ENCODE results near the gene DOC2A.
A peak's percentile ranks its signal among the peaks of the same experiment; 100 is the strongest.

The DOC2A gene

GRCh38 chr16:29995324-29995910 lies 15.4 kb downstream of the DOC2A start, which contains the start of gene HIRIP3:
Gene HIRIP3 (minus strand): TSS chr16:29995617. CDS start chr16:29995605, 12 bp downstream.
- DNase-seq (ENCODE audit: low read depth), result peak; percentile 92
- peak within 1 kb of the TSS; percentile 83 for H3K4me3 ChIP-seq (ENCODE audit: low read depth, low read length)
- TF ChIP-seq CTCF (IDR thresholded peaks at IDR 0.05; ENCODE audit: insufficient read depth, low read depth, low read length, missing control alignments), result no peak

GRCh38 chr16:29994600-29995323 lies 16.1 kb downstream of the DOC2A start:
- peak; percentile 31 for DNase-seq (ENCODE audit: low read depth)
- H3K4me3 ChIP-seq (ENCODE audit: low read depth, low read length), result peak overlapping the region; percentile 83
- no peak for TF ChIP-seq CTCF (IDR thresholded peaks at IDR 0.05; ENCODE audit: insufficient read depth, low read depth, low read length, missing control alignments)

GRCh38 chr16:29993903-29994599 lies 16.8 kb downstream of the DOC2A start:
- H3K4me3 ChIP-seq (ENCODE audit: low read depth, low read length), result no peak overlapping the region
- TF ChIP-seq CTCF (IDR thresholded peaks at IDR 0.05; ENCODE audit: insufficient read depth, low read depth, low read length, missing control alignments), result no peak
- DNase-seq (ENCODE audit: low read depth), result no peak

GRCh38 chr16:29993191-29993902 lies 17.5 kb downstream of the DOC2A start:
- H3K4me3 ChIP-seq (ENCODE audit: low read depth, low read length), result no peak overlapping the region
- no peak for TF ChIP-seq CTCF (IDR thresholded peaks at IDR 0.05; ENCODE audit: insufficient read depth, low read depth, low read length, missing control alignments)
- no peak for DNase-seq (ENCODE audit: low read depth)

- DNase-seq (ENCODE audit: low read depth), result no peak
- no peak for TF ChIP-seq CTCF (IDR thresholded peaks at IDR 0.05; ENCODE audit: insufficient read depth, low read depth, low read length, missing control alignments)
- H3K4me3 ChIP-seq (ENCODE audit: low read depth, low read length), result no peak overlapping the region
Measured at GRCh38 chr16:29992344-29992967, 18.4 kb downstream of the DOC2A start.

- no peak for TF ChIP-seq CTCF (IDR thresholded peaks at IDR 0.05; ENCODE audit: insufficient read depth, low read depth, low read length, missing control alignments)
- H3K4me3 ChIP-seq (ENCODE audit: low read depth, low read length), result no peak overlapping the region
- DNase-seq (ENCODE audit: low read depth), result no peak
Measured at GRCh38 chr16:29991571-29991904, 19.3 kb downstream of the DOC2A start.
